HG02759 (cell line): ENCODE data around the gene C15orf62.

ENCODE experiments used
- ATAC-seq: cut with Tn5 transposase; IDR thresholded peaks from one replicate; pipeline ENCODE4 v1.9.1; 2021; ENCODE audit warnings: mild to moderate bottlenecking, moderate library complexity; ENCODE audit not compliant: unreplicated experiment

Gene C15orf62

GRCh38 chr15:40754883-40755811, 14.6 kb upstream of the C15orf62 start, which contains the start of gene RMDN3:
Gene RMDN3, minus strand, starts transcription at chr15:40755254. Its CDS starts 471 bp downstream, at chr15:40754783.
- ATAC-seq: peak; percentile 86

GRCh38 chr15:40755812-40756208, 14.0 kb upstream of the C15orf62 start:
- no peak for ATAC-seq

GRCh38 chr15:40756938-40757337, 12.8 kb upstream of the C15orf62 start:
- no peak for ATAC-seq

DNA sequence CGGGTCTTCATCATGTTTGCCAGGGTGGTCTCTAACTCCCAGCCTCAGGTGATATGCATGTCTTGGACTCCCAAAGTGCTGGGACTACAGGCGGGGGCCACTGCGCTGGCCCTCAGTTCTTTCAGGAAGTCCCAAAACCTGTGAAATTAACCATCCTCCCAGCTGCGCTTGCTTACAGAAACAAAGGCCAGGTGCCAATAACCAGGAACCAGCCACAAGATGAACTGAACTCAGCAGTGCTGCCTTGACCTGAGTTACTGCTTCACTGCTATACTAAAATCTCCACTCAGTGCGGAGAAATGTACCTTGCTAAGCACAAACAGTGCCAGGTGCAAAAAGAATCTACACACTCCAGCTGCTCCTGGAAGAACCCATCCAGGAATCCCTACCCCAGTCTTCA, 9.8 kb upstream of the C15orf62 start:
- ATAC-seq: no peak

- ATAC-seq: peak; percentile 15
Measured at GRCh38 chr15:40762919-40763800, 6.6 kb upstream of the C15orf62 start.

- ATAC-seq: peak; percentile 53
Measured at GRCh38 chr15:40763801-40764628, 5.8 kb upstream of the C15orf62 start, which contains the start of gene GCHFR. Gene GCHFR, plus strand, starts transcription at chr15:40764068. Its CDS starts 113 bp downstream, at chr15:40764181.

DNA sequence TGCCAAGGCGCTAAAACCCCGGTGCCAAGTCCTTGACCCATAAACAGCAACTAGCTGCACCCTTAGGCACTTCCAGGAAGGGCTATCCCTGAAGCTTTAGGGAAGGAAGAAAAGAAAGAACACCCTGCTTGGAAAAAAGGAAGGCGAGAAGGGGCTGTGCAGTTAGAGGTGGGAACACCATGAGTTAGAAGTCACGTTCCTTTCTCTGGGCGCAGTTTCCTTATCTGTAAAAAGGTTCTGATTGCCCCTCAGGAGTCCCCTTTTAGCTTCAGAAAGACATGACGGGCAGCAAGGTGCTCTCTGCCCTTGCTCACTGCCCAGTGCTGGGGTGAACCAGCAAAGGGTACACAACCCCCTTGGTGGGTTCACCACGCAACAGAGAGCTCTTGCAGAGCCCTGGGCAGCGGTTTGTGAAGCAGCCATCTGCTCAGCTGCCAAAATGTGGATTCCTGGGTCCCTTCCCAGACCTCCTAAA, 5.1 kb upstream of the C15orf62 start:
- no peak for ATAC-seq

- no peak for ATAC-seq
Measured at GRCh38 chr15:40766194-40766815, 3.5 kb upstream of the C15orf62 start.

DNA sequence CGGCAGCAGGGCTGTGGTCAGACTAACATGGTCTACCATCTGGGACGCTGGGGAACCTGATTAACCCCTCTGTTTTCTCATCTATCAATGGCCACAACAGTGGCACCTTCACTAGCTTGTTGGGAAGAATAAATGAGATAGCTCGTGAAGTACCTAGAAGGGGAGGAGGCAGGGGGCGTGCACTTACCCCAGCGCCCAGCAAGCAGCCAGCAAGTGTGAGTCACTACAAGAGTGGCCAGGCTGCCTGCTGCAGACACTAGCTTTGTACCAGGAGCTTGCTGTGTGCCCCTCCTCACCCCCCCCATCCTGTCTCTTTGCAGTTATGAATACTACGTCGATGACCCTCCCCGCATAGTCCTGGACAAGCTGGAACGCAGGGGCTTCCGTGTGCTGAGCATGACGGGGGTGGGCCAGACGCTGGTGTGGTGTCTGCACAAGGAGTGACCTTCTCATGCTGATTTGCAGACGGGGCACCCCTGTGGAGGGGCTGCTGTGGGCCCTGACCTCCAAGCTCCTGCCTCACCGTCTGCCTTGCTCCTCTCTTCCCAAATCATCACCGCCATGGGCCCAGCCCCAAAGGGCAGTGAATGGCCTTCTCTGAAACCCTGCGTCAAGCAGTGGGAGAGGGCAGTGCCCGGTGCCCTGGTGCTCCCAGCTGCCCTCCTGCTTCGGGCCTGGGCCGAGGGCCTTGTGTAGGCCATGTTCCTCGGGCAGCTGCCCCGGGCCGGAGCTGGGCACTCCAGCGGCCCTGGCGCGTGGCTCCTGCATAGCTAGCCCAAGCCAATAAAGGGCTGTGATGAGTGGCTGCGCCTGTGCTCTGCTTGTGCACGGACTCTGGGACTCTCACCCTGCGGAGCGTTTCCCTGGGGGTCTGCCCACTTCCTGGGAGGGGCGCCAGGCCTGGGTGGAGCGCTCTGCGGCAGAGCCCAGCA, 2.6 kb upstream of the C15orf62 start:
- no peak for ATAC-seq

DNA sequence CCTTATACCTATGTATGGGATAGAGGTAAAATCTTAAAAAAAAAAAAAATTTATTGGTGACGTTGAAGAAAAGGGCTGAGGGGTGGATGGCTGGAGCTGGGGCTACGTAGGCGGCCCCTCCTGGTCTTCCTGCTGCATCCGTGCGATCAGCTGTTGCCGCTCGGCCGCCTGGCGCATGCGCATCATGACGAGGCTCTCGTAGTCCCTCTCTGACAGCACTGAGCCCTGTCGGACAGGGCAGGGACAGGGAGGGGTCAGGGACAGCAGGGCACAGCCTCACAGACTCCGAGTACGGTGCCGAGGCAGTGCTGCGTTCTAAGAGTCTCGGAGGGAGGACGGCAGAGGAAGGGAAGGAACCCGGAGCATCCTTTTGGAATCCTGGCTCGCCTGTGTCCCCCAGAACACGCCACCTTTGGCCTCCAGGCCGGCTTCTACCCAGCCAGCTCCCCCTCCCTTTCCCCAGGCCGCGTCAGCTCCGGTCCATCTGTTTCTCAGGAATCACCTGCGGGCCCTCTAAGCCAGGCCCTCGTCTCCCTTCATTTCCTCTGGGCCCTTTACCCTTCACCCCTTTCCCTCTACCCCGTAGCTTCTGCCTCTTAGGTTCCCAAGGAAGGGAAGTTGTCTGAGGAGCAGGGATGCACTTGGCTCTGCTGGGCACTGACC, 1.8 kb upstream of the C15orf62 start:
- ATAC-seq: no peak

DNA sequence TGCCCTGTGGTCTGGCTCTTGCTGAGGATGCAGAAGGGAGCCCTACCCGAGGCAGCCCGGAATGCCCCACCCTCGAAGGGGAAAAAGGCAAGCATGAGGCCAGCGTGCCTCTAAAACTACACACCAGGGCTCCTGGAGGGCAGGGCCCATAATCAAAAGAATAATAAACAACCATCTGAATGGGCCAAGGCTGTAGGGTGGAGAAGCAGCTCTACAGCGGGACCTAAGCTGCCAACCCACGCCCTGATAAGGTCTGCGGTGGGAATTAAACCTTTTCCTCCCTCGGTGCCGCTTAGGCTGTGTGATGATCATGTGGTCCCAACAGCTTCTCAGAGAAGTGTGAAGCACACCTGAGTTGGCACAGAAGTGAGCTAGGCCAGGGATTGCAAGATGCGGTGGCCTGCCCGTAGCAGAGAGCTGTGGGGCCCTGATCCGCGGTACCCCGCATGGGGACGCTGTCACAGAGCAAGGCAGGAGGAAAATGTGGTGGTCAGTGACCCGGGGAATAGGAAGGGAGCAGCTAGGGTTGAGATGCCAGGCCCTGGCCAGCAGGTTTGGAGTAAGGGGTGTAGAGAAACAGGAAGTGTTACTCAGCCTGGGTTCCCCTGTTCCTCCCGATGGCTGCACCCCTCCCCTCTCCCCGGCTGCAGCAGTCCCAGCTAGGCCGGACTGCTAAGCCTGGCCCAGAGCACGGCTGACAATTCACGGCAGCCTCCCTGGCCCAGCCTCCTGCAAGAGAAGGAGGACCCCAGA, 1.1 kb upstream of the C15orf62 start:
- ATAC-seq: peak; percentile 11

GRCh38 chr15:40770147-40770721, 454 bp downstream of the C15orf62 start:
- ATAC-seq: no peak

DNA sequence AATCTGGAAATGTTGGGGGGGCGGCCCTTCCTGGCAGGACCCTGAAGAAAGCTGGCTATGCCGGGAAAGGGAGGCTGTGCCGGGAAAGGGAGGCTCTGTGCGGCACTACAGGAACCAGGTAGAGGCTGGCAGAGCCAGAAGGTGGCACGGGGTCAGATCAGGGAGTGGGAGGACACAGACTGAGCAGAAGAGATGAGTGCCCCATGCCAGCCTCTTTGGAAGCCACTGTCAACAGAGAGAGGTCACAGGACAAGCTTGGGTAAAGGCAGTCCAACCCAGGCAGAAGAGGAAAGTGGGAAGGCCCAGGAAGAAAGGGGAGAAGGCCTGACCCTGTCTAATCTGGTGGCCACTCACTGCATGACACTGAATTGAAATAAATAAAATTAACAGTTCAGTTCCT, 1.5 kb downstream of the C15orf62 start:
- ATAC-seq: no peak

DNA sequence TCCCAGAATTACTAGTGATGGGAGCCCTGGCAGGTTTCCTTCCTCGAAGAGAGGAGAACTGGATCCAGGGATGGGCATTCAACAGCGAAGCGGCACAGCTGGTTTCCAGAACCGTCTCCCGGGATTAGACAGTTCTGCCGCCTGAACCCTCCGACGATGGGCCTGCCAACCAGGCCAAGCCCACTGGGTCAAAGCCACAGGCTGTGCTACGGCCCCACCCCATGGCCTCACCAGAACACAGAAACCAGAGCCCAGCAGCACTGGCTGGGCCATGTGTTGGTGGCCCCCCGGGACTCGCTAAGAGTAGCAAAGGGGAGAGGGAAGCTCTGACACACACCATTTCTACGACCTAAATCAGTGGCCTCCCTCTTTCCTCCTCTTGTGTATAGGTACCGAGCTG, 2.2 kb downstream of the C15orf62 start:
- no peak for ATAC-seq

DNA sequence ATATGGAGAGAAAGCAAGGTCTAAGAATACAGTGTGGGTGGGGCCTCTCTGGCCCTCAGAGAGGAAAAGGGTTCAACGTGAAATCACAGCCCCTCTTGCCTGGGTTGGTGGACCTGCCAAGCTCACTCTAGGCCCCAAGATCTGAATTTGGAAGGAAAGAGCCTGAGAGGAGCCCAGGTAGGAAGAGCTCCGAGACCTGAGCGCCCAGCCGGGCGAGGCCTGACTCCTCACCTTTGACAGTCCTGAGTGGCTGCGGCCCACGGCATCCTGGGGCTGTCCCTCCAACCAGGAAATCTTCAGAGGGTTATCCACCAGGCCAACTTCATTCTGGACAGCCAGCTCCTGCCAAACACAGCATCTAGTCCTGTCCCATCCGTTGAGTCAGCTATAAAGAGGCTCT, 3.7 kb downstream of the C15orf62 start:
- no peak for ATAC-seq

GRCh38 chr15:40773902-40774301, 4.1 kb downstream of the C15orf62 start:
- no peak for ATAC-seq

GRCh38 chr15:40775007-40775406, 5.2 kb downstream of the C15orf62 start:
- ATAC-seq: no peak
